Skeletal muscle tissue (tissue), 4 donors: ENCODE data around the gene TRAM2. TPM values are rescaled to one million over a fixed set of nuclear protein-coding genes. Genes with fewer than 3 reads are reported as not detected.

Source experiments
- H3K27ac ChIP-seq: one replicate; pipeline ENCODE4 v1.7.0; 2013; ENCODE audit warnings: mild to moderate bottlenecking, low read depth, low read length, inconsistent platforms
- H3K27me3 ChIP-seq, 3 donors: one replicate each; pipeline ENCODE4 v1.7.0; 2013; ENCODE audit warnings: low read length in 3 of 3; ENCODE audit not compliant: control insufficient read depth in 3 of 3, insufficient read depth in 3 of 3
- H3K36me3 ChIP-seq, 3 donors: one replicate each; pipeline ENCODE4 v1.7.0; 2013; ENCODE audit warnings: low read length in 3 of 3; ENCODE audit not compliant: control insufficient read depth in 3 of 3, insufficient read depth in 3 of 3
- H3K4me1 ChIP-seq, 3 donors: one replicate each; pipeline ENCODE4 v1.7.0; 2013; ENCODE audit warnings: low read length in 3 of 3, mild to moderate bottlenecking in 3 of 3; ENCODE audit not compliant: control insufficient read depth in 3 of 3, insufficient read depth in 3 of 3
- H3K4me3 ChIP-seq, 3 donors: one replicate each; pipeline ENCODE4 v1.7.0; 2013; ENCODE audit warnings: low read length in 3 of 3
- H3K9ac ChIP-seq, 3 donors: one replicate each; pipeline ENCODE4 v1.7.0; 2013; ENCODE audit warnings: low read length in 3 of 3, mild to moderate bottlenecking in 3 of 3, moderate library complexity in 2 of 3, low read depth in 1 of 3
- H3K9me3 ChIP-seq, 3 donors: one replicate each; pipeline ENCODE4 v1.7.0; 2013; ENCODE audit warnings: low read length in 3 of 3; ENCODE audit not compliant: control insufficient read depth in 3 of 3
- total RNA-seq: library from RNA; depleted of rRNA; stranded (reverse); fragments of >200 nt; gene quantifications from one replicate; pipeline ENCODE4 v1.2.3, GENCODE V29; 2014
- donor health status: Osteomylitis.

TRAM2 gene
- total RNA-seq, 1 donor from 2014 or later: 13.6 TPM

DNA sequence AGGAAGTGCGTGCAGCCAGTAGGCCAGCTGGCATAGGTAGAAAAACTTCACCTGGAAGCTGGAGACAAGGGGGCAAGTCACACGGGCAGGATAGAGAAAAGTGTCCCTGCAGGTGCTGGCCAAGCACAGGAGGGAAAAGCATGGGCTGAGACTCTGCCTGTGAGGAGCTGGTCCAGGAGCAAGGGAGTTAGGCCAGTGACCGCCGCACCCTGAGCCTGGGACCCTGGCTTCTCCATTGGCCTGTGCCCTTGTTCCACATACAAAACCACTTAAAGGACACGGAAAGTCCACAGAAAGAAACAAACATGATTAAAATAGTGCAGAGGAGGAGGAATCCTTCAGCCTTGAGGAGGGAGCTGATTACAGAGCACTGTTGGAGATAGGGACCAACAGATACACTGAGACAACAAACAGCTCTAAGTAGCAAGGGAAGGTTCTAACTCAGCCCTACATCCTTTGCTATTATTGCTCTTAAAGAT lies 68.6 kb downstream of the TRAM2 start:
- Histone ChIP-seq H3K9me3 (no peaks in the 10 kb centered on the region), H3K4me3 (no peak overlapping the region), H3K27ac (no peak overlapping the region), H3K27me3 (no peaks in the 10 kb centered on the region), H3K4me1 (peaks cover 37 to 52% (median 47%) of the 10 kb centered on the region in 3 donors), H3K9ac (no peak overlapping the region), H3K36me3 (peaks cover 8 to 26% (median 9%) of the 10 kb centered on the region in 3 donors)

DNA sequence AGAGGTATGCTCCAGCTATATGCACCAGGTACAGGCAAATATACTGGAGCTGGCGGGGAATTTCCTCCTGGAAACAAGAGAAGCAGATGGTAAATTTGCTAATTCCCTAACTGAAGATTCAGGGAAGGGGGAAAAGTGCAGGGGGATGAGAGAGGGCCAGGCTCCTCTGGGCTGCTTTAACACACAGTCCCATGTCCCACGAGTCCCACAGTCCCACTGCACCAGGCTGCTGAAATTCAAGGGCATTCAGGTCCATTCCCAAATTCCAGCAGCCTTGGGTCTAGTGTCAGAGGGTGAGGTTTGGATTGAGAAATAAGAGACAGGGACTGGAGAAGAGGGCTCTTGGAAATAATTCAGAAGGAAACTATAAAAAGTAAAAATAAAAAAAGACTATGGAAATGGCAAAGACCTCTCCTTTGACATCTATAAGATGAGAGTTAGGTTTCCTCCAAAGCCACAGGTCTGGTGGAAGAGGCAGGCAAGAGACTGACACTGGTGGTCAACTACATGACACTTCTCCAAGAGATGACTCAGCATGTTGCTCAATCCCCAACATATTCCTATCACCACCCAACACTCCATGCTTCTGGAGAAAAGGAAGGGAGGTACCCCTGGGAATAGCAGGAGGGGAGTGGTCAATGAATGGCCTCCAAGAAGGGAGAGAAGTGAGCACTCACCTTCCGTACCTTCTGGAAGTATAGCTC lies 69.2 kb downstream of the TRAM2 start:
- H3K27me3 ChIP-seq: no peaks in the 10 kb centered on the region
- no peak overlapping the region for H3K27ac ChIP-seq
- no peak overlapping the region for H3K9ac ChIP-seq
- H3K4me1 ChIP-seq: peaks cover 41 to 54% (median 44%) of the 10 kb centered on the region in 3 donors
- H3K36me3 ChIP-seq: peaks cover 9 to 26% (median 10%) of the 10 kb centered on the region in 3 donors
- H3K4me3 ChIP-seq: no peak overlapping the region
- H3K9me3 ChIP-seq: no peaks in the 10 kb centered on the region

DNA sequence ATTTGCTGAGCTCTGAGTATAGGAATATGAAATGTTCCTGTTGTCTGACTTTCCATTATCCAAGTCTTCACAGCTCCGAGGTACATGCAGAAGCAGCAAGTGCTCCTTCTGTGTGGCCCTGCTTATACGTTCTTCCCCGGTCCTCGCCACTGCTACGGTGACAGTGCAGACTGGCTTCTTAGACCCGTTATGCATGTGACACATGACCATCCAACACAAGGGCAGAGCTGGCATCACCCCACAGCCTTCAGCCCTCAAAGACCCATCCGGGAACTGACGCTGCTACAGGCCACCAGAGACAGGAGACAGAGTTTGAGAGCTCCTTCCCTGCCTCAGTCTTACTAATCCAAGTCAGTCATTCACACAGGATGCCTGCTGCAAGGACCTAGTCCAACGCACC lies 70.4 kb downstream of the TRAM2 start:
- Histone ChIP-seq H3K4me1 (peaks cover 33 to 48% (median 35%) of the 10 kb centered on the region in 3 donors), H3K9me3 (no peaks in the 10 kb centered on the region), H3K27me3 (no peaks in the 10 kb centered on the region), H3K36me3 (peaks cover 13 to 31% (median 15%) of the 10 kb centered on the region in 3 donors), H3K27ac (no peak overlapping the region), H3K9ac (no peak overlapping the region), H3K4me3 (no peak overlapping the region)

DNA sequence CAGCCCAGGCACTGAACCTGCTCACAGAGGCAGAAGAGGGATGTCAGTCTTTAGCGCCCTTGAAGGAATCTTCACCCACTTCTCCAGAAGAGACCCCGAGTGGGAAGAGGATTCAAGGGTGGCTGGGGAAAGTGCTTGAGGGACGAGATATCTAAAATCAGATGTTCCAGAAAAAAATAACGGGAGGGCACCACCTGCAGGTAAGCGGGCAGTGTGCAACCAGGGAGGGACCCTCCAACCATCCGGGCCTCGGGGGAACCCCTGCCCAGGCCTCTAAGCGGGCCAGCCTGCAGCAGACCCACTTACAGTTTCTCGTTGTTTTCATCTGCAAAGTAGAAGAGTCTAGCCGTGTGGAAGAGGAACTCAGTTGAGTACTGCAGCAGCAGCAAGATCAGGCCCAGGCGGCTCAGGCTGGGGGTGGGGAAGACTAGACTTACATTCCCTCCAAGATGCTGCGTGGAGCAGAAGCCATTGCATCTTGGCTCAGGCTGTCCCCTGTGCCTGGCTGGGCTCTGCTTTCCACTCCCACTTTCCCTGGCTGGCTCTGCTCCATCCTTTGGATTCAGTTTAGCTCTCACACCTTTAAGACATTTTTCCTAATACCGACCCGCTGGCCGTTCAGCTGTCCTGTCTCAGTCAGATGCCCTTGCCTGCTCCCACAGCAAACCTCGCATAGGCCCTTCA lies 71.0 kb downstream of the TRAM2 start:
- H3K4me1 ChIP-seq: peaks cover 33 to 49% (median 33%) of the 10 kb centered on the region in 3 donors
- no peak overlapping the region for H3K27ac ChIP-seq
- no peaks in the 10 kb centered on the region for H3K27me3 ChIP-seq
- H3K9ac ChIP-seq: no peak overlapping the region
- no peaks in the 10 kb centered on the region for H3K9me3 ChIP-seq
- peaks cover 13 to 31% (median 15%) of the 10 kb centered on the region in 3 donors for H3K36me3 ChIP-seq
- no peak overlapping the region for H3K4me3 ChIP-seq

GRCh38 chr6:52504782-52505136 lies 72.1 kb downstream of the TRAM2 start:
- Histone ChIP-seq H3K27ac (peak overlapping the region; percentile 77), H3K9me3 (no peaks in the 10 kb centered on the region), H3K4me1 (peaks cover 42 to 60% (median 44%) of the 10 kb centered on the region in 3 donors), H3K36me3 (peaks cover 13 to 31% (median 15%) of the 10 kb centered on the region in 3 donors), H3K9ac (peak overlapping the region; percentile 0 to 72 (median 46)), H3K4me3 (peak overlapping the region; percentile 15 to 56 (median 45)), H3K27me3 (no peaks in the 10 kb centered on the region)

GRCh38 chr6:52503851-52504781 lies 72.7 kb downstream of the TRAM2 start:
- Histone ChIP-seq H3K36me3 (peaks cover 8 to 30% (median 13%) of the 10 kb centered on the region in 3 donors), H3K4me3 (peak overlapping the region; percentile 34 to 56 (median 45)), H3K4me1 (peaks cover 47 to 61% (median 50%) of the 10 kb centered on the region in 3 donors), H3K27me3 (no peaks in the 10 kb centered on the region), H3K9ac (peak overlapping the region; percentile 21 to 72 (median 46)), H3K27ac (peak overlapping the region; percentile 77), H3K9me3 (no peaks in the 10 kb centered on the region)

DNA sequence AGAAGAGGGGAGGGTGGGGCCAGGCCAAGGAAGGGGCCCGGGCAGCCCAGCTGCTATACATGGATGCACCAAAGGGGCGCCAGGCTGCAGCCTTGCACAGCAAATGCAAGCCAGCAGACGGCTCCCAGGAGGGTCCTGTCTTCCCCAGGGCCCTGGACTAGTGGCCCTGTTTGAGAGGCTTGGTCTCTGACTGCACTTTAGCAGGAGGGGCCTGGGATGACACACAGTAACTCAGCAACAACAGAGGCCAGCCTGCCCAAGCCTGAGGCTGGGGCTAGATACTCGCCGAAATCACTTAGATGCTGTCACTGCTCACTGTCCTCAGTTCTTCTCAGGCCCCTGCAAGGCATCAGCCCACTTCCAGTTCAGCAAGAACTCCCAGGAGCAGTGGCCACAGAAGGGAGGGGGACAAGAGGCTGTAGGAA lies 73.5 kb downstream of the TRAM2 start:
- peak overlapping the region; percentile 77 for H3K27ac ChIP-seq
- peaks cover 49 to 68% (median 57%) of the 10 kb centered on the region in 3 donors for H3K4me1 ChIP-seq
- no peaks in the 10 kb centered on the region for H3K9me3 ChIP-seq
- no peaks in the 10 kb centered on the region for H3K27me3 ChIP-seq
- H3K4me3 ChIP-seq: peak overlapping the region in 1 of 3 donors; percentile 8
- peaks cover 7 to 24% (median 13%) of the 10 kb centered on the region in 3 donors for H3K36me3 ChIP-seq
- H3K9ac ChIP-seq: peak overlapping the region in 2 of 3 donors; percentile 40 to 66

DNA sequence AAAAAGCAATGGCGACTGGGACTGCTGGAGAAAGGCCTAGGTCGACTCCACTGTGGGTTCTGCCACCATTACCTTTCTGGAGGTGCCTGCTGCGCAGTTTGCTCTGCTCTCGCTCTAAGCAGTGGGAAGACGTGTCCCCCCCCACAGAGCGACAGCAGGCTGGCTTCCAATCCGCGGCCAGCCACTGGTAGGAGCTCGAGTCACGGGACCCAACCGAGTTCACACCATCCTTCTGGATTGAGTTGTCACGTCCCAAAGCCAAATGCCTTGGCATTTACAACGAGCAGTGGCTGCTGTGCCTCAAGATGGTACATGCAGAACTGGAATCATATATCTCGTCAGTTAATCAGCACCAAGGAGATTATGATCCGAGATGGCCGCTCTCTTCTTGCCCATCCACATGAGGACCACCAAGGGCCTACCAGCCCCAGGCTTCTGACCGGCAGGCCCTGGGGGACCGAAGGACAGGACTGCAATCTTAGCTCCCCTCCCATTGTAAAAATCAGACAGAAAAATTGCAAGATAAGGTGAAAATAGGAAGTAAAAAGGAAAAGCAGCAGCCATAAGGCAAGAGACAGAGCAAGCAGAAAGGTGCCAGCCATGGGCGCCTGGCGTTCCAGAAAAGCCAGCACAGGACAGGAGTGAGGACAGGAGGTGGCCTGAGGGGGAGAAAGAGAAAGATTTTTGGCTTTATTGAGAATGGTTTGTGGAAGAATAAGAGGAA lies 74.4 kb downstream of the TRAM2 start:
- Histone ChIP-seq H3K4me1 (peaks cover 44 to 62% (median 61%) of the 10 kb centered on the region in 3 donors), H3K27me3 (no peaks in the 10 kb centered on the region), H3K27ac (no peak overlapping the region), H3K9ac (no peak overlapping the region), H3K9me3 (no peaks in the 10 kb centered on the region), H3K36me3 (peaks cover 4 to 19% (median 13%) of the 10 kb centered on the region in 3 donors), H3K4me3 (no peak overlapping the region)
